Measurements from ENCODE around the gene MAD2L1BP. TPM values are rescaled to one million over a fixed set of nuclear protein-coding genes. Genes with fewer than 3 reads are reported as not detected.

Gene MAD2L1BP
- total RNA-seq, 4 donors from 2014 or later = 20.8 to 31.1 (median 27.7) TPM

- intact Hi-C loops (cut with DNase I; ENCODE audit: low total_unique reads) = no loop called here
- WGBS, 2 donors = 79 to 84% methylated on average over 16 of the region's 16 CpGs
- no peak overlapping the region for H3K4me3 ChIP-seq (ENCODE audit: low read depth, poor library complexity, severe bottlenecking)
- DNase-seq (ENCODE audit: low spot score in 2 of 2) = no peak
- TF ChIP-seq, protein P1, sequence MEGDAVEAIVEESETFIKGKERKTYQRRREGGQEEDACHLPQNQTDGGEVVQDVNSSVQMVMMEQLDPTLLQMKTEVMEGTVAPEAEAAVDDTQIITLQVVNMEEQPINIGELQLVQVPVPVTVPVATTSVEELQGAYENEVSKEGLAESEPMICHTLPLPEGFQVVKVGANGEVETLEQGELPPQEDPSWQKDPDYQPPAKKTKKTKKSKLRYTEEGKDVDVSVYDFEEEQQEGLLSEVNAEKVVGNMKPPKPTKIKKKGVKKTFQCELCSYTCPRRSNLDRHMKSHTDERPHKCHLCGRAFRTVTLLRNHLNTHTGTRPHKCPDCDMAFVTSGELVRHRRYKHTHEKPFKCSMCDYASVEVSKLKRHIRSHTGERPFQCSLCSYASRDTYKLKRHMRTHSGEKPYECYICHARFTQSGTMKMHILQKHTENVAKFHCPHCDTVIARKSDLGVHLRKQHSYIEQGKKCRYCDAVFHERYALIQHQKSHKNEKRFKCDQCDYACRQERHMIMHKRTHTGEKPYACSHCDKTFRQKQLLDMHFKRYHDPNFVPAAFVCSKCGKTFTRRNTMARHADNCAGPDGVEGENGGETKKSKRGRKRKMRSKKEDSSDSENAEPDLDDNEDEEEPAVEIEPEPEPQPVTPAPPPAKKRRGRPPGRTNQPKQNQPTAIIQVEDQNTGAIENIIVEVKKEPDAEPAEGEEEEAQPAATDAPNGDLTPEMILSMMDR (IDR thresholded peaks at IDR 0.05) = no peak
- TF ChIP-seq POLR2A (IDR thresholded peaks at IDR 0.05) = no peak
These were observed 36.4 kb downstream of the MAD2L1BP start for GRCh38 chr6:43671801-43672690.

- intact Hi-C loops (cut with DNase I; ENCODE audit: low total_unique reads) = no loop called here
- DNase-seq (ENCODE audit: low spot score in 2 of 2) = no peak
- TF ChIP-seq POLR2A (IDR thresholded peaks at IDR 0.05) = no peak
- TF ChIP-seq, protein P1 (IDR thresholded peaks at IDR 0.05) = no peak
- 83 to 84% methylated on average over 11 to 15 of the region's 15 CpGs for WGBS, 2 donors
- no peak overlapping the region for H3K4me3 ChIP-seq (ENCODE audit: low read depth, poor library complexity, severe bottlenecking)
These were observed 37.9 kb downstream of the MAD2L1BP start for GRCh38 chr6:43673444-43674084.

DNA sequence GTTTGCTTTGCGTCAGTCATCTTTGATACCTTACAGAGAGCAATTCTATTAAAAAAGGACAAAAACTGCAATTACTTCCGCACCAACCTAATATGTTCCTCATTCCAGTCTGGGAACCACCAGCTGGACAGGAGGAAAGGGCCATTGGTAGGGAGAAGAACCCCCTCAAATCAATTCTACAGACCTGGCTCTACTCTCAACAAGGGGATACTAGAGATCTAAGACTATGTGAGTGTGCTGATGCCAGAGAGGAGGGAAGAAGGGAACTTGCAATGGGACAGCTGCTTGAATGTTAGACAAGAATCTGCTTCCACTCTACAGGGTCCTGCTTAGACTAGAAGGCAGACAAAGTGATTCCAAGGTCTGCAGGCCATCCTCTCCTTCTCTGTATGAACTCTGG, 38.7 kb downstream of the MAD2L1BP start:
- WGBS, 2 donors = 89 to 97% methylated on average over 2 of the region's 2 CpGs
- DNase-seq (ENCODE audit: low spot score in 2 of 2) = no peak
- intact Hi-C loops (cut with DNase I; ENCODE audit: low total_unique reads) = no loop called here
- TF ChIP-seq, protein P1 (IDR thresholded peaks at IDR 0.05) = no peak
- no peak for TF ChIP-seq POLR2A (IDR thresholded peaks at IDR 0.05)
- H3K4me3 ChIP-seq (ENCODE audit: low read depth, poor library complexity, severe bottlenecking) = no peak overlapping the region

DNA sequence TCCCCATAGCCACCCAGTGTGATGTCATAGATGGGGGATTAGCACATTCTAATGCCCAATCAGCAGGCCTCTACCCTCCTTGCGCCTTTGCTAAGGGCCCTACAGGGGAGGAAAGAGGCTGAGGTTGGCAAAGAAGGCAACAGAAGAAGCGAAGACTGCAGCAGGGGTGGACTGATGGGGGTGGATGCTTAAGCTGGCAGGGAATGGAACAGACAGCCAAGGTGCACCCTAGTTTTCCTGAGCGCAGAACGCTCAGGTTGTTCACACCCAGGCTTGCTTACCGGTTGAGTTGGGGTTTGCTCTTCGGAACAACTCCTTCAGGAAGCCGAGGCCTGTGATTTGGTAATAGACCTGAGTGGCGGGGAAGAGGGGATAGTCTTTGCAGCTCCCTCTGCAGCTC, 39.3 kb downstream of the MAD2L1BP start:
- intact Hi-C loops (cut with DNase I; ENCODE audit: low total_unique reads) = no loop called here

DNA sequence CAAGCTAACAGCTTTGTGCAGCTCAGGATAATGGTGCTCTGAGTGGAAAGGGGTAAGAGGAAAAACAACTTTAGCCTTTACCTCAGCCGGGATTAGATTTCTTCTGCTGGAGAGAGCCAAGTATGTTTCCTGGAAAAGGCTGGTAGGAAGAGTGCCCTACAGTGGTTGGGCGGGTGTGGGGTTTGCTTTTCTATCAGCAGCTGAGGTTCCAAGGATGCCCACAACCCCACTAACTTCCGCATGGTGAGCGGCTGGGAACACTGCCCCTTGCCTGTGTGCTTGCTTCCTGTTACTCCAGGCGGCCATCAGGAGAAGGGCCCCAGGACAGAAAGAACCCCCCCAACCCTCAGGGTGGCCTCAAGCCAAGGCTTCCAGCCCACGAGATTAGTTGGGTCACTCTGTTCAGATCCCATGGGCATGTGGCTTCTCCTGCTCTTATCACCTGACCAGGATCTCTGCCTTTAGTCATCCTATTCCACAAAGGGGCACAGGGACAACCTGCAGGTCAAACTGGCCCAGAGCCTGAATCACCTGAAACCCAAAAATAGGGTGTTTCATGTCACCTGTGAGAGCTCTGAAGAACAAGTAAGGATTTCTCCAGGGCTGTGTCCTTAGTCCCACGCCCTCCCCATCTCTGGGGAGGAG, 41.4 kb downstream of the MAD2L1BP start:
- intact Hi-C loops (cut with DNase I; ENCODE audit: low total_unique reads) = no loop called here
- 86 to 93% methylated on average over 7 of the region's 7 CpGs for WGBS, 2 donors
- H3K4me3 ChIP-seq (ENCODE audit: low read depth, poor library complexity, severe bottlenecking) = no peak overlapping the region
- no peak for DNase-seq (ENCODE audit: low spot score in 2 of 2)
- TF ChIP-seq, protein P1 (IDR thresholded peaks at IDR 0.05) = no peak
- TF ChIP-seq POLR2A (IDR thresholded peaks at IDR 0.05) = no peak

More for the DNA sequence above, 39.3 kb downstream of the MAD2L1BP start:
- WGBS, 2 donors = 94 to 97% methylated on average over 8 of the region's 8 CpGs
- TF ChIP-seq POLR2A (IDR thresholded peaks at IDR 0.05) = no peak
- TF ChIP-seq, protein P1 (IDR thresholded peaks at IDR 0.05) = no peak
- H3K4me3 ChIP-seq (ENCODE audit: low read depth, poor library complexity, severe bottlenecking) = no peak overlapping the region
- no peak for DNase-seq (ENCODE audit: low spot score in 2 of 2)
